Endothelial cell of umbilical vein (primary cell): ENCODE results near the gene MAP3K15. TPM values are rescaled to one million over a fixed set of nuclear protein-coding genes. Genes with fewer than 3 reads are reported as not detected.

Source experiments
- BruUV-seq: library from RNA; stranded (reverse); fragments of 400-500 nt; replicated peaks from 2 replicates; lab custom pipeline; 2021; lab: Mats Ljungman, UMichigan
- CTCF ChIA-PET: fragments of 300-600, 350-600 bp; sonication (Branson Sonifier 250); formaldehyde crosslinking; loops from one replicate; lab custom pipeline; 2021; ENCODE audit warnings: antibody characterized with exemption, inconsistent platforms; lab: Charles Lee
- POLR2A ChIA-PET: fragments of 300-600, 350-600 bp; sonication (Branson Sonifier 250); formaldehyde crosslinking; loops from one replicate; lab custom pipeline; 2021; ENCODE audit warnings: antibody characterized with exemption, inconsistent platforms; lab: Charles Lee
- DNase-seq: peaks from one replicate; pipeline ENCODE4 v3.0.0-alpha.2; 2011; ENCODE audit warnings: low read depth, low spot score
- FAIRE-seq: peaks from 2 replicates; lab custom pipeline; 2011; peaks lifted over from hg19 to GRCh38; lab: Jason Lieb, UNC
- H2AFZ ChIP-seq: 2 replicates; pipeline ENCODE4 v1.6.0; 2012; ENCODE audit warnings: low read depth, low read length, control low read depth, inconsistent platforms
- H3K27ac ChIP-seq: 2 replicates; pipeline ENCODE4 v1.5.1; 2011; ENCODE audit warnings: low read depth, mild to moderate bottlenecking, control low read depth, low read length, moderate library complexity; ENCODE audit not compliant: insufficient read depth
- H3K27me3 ChIP-seq, 2 experiments: 2 replicates each; pipeline versions ENCODE4 v1.6.0 to v1.6.1; 2011; ENCODE audit warnings: low read length in 2 of 2, mixed read lengths in 1 of 2; ENCODE audit not compliant: control insufficient read depth in 2 of 2, insufficient read depth in 2 of 2
- H3K36me3 ChIP-seq, 2 experiments: 2 replicates in 1 of 2; 3 replicates in 1 of 2; pipeline ENCODE4 v1.5.1; 2011; ENCODE audit warnings: low read length in 2 of 2, mild to moderate bottlenecking in 1 of 2, moderate library complexity in 1 of 2; ENCODE audit not compliant: control insufficient read depth in 2 of 2, insufficient read depth in 2 of 2; ENCODE audit errors: extremely low read depth in 1 of 2
- H3K4me1 ChIP-seq: 3 replicates; pipeline ENCODE4 v1.5.1; 2011; ENCODE audit warnings: mild to moderate bottlenecking, low read length; ENCODE audit not compliant: control insufficient read depth, insufficient read depth; ENCODE audit errors: extremely low read depth
- H3K4me2 ChIP-seq: 2 replicates; pipeline ENCODE4 v1.6.1; 2011; ENCODE audit warnings: low read length, control low read depth, mixed read lengths; ENCODE audit not compliant: insufficient read depth
- H3K4me3 ChIP-seq, 3 experiments: fragments of 200-600 bp in 1 of 3; sonication (generic), shearing (Covaris generic) in 1 of 3; replicated peaks in 1 of 3; 2 replicates each; pipeline ENCODE4 v1.5.1; 2011 to 2016; ENCODE audit warnings: control low read depth in 3 of 3, low read length in 3 of 3, mild to moderate bottlenecking in 2 of 3, inconsistent platforms in 1 of 3, low read depth in 1 of 3, moderate library complexity in 1 of 3; ENCODE audit not compliant: insufficient read depth in 1 of 3
- H3K79me2 ChIP-seq: 2 replicates; pipeline ENCODE4 v1.6.0; 2012; ENCODE audit warnings: low read length, inconsistent platforms; ENCODE audit not compliant: control insufficient read depth, insufficient read depth
- H3K9ac ChIP-seq: replicated peaks from 2 replicates; pipeline ENCODE3; 2011; ENCODE audit warnings: low read length, control low read depth; ENCODE audit not compliant: insufficient read depth; ENCODE audit errors: extremely low read depth
- H3K9me1 ChIP-seq: replicated peaks from 3 replicates; pipeline ENCODE4 v1.6.0; 2011; ENCODE audit warnings: mild to moderate bottlenecking, low read length; ENCODE audit not compliant: control insufficient read depth, insufficient read depth; ENCODE audit errors: extremely low read depth
- H3K9me3 ChIP-seq: replicated peaks from 2 replicates; pipeline ENCODE4 v1.5.1; 2012; ENCODE audit warnings: low read length, inconsistent platforms; ENCODE audit not compliant: control insufficient read depth, insufficient read depth
- H4K20me1 ChIP-seq: replicated peaks from 2 replicates; pipeline ENCODE3; 2011; ENCODE audit warnings: mild to moderate bottlenecking, low read length; ENCODE audit not compliant: control insufficient read depth, insufficient read depth; ENCODE audit errors: extremely low read depth
- EZH2 ChIP-seq: IDR thresholded peaks from 2 replicates; pipeline ENCODE4 v1.6.1; 2012; ENCODE audit warnings: borderline replicate concordance, low read depth, mild to moderate bottlenecking, moderate library complexity, low read length, inconsistent platforms; ENCODE audit not compliant: severe bottlenecking
- FOS ChIP-seq: IDR thresholded peaks from 2 replicates; pipeline ENCODE4 v1.6.1; 2011; ENCODE audit warnings: mild to moderate bottlenecking, low read length, moderate library complexity, borderline replicate concordance; ENCODE audit not compliant: insufficient read depth
- GATA2 ChIP-seq: IDR thresholded peaks from 2 replicates; pipeline ENCODE4 v1.7.0; 2011; ENCODE audit warnings: low read depth, mild to moderate bottlenecking, moderate library complexity, mixed read lengths, low read length; ENCODE audit not compliant: insufficient read length, insufficient read depth
- JUN ChIP-seq: IDR thresholded peaks from 2 replicates; pipeline ENCODE4 v1.6.1; 2011; ENCODE audit warnings: borderline replicate concordance, low read depth; ENCODE audit not compliant: insufficient read length, insufficient read depth
- MAX ChIP-seq: IDR thresholded peaks from 2 replicates; pipeline ENCODE4 v1.6.1; 2011; ENCODE audit not compliant: insufficient read depth, insufficient read length
- POLR2A ChIP-seq: IDR thresholded peaks from 2 replicates; pipeline ENCODE4 v1.6.1; 2012; ENCODE audit warnings: low read depth, mild to moderate bottlenecking, control low read depth, low read length
- POLR2AphosphoS5 ChIP-seq: IDR thresholded peaks from 2 replicates; pipeline ENCODE4 v1.6.1; 2012; ENCODE audit warnings: low read depth, mild to moderate bottlenecking, control low read depth, low read length, moderate library complexity; ENCODE audit not compliant: insufficient read depth
- dilution Hi-C: fragments of 300-500 bp; cut with MboI; formaldehyde crosslinking; loops from one replicate; pipeline ENCODE4 v1.15.0; 2019; ENCODE audit warnings: low sequenced_read_pairs; ENCODE audit not compliant: extremely low pct_ligation_motif_present
- intact Hi-C: fragments of 100-400 bp; cut with micrococcal nuclease; formaldehyde crosslinking; loops from one replicate; pipeline ENCODE4 v1.10.0; 2022
- polyA plus RNA-seq, 4 experiments: library from polyadenylated mRNA; depleted of rRNA in 3 of 4; stranded (reverse) in 3 of 4; unstranded in 1 of 4; fragments of >200 nt; gene quantifications; 2 replicates each; pipeline versions ENCODE4 v1.2.1 to v1.2.3, GENCODE V29; 2011 to 2012; ENCODE audit warnings: missing spikeins in 1 of 4
- total RNA-seq: library from RNA; stranded (reverse); gene quantifications from 2 replicates; pipeline ENCODE4 v1.2.3, GENCODE V29; 2021
- TF ChIP-seq, protein P1 (sequence below), 2 donors: IDR thresholded peaks; 1 replicate in 1 of 2; 2 replicates in 1 of 2; pipeline ENCODE4 v1.5.1; 2011; ENCODE audit warnings: low read length in 2 of 2, mild to moderate bottlenecking in 2 of 2, moderate library complexity in 2 of 2, control low read depth in 1 of 2, inconsistent platforms in 1 of 2, low read depth in 1 of 2; ENCODE audit not compliant: insufficient read depth in 1 of 2; ENCODE audit errors: extremely low read depth in 1 of 2

Gene MAP3K15
- total and polyA plus RNA-seq, 2 donors (not counting 3 experiments of a cell fraction or from before 2014, with no cell fraction given): 0.01 to 0.09 TPM

GRCh38 chrX:19343085-19343534 is 172.2 kb downstream of the MAP3K15 start:
- Histone ChIP-seq H3K27ac (no peak overlapping the region), H3K9me1 (no peaks in the 10 kb centered on the region), H3K36me3 (no peaks in the 10 kb centered on the region), H4K20me1 (no peaks in the 10 kb centered on the region), H3K4me2 (peak overlapping the region; percentile 85), H3K9me3 (no peaks in the 10 kb centered on the region), H3K9ac (peak overlapping the region; percentile 51), H2AFZ (peak overlapping the region; percentile 94), H3K4me3 (peak overlapping the region in 2 of 3 experiments; percentile 50 to 90), H3K27me3 (no peaks in the 10 kb centered on the region), H3K4me1 (peaks cover 11% of the 10 kb centered on the region), H3K79me2 (peaks cover 34% of the 10 kb centered on the region)
- ChIA-PET POLR2A (no interaction called here), CTCF (no interaction called here)
- DNase-seq (no peak), FAIRE-seq (no peak)
- BruUV-seq: no TSS peak
- intact Hi-C loops: loop anchor here (2.0 to 5.0 kb wide), 2 partner anchors 361 to 1606 kb away; partner anchors contain the start of genes PHKA2 and SCML1
- TF ChIP-seq FOS (no peak), JUN (no peak), POLR2A (no peak), POLR2AphosphoS5 (no peak), EZH2 (no peak), GATA2 (no peak), MAX (no peak)
- TF ChIP-seq, protein P1, sequence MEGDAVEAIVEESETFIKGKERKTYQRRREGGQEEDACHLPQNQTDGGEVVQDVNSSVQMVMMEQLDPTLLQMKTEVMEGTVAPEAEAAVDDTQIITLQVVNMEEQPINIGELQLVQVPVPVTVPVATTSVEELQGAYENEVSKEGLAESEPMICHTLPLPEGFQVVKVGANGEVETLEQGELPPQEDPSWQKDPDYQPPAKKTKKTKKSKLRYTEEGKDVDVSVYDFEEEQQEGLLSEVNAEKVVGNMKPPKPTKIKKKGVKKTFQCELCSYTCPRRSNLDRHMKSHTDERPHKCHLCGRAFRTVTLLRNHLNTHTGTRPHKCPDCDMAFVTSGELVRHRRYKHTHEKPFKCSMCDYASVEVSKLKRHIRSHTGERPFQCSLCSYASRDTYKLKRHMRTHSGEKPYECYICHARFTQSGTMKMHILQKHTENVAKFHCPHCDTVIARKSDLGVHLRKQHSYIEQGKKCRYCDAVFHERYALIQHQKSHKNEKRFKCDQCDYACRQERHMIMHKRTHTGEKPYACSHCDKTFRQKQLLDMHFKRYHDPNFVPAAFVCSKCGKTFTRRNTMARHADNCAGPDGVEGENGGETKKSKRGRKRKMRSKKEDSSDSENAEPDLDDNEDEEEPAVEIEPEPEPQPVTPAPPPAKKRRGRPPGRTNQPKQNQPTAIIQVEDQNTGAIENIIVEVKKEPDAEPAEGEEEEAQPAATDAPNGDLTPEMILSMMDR (IDR thresholded peaks at IDR 0.05; ENCODE audit: extremely low read depth in 1 of 2, insufficient read depth in 1 of 2, low read depth in 1 of 2, low read length in 2 of 2): no peak
- dilution Hi-C loops: loop anchor here (25.0 kb wide), 1 partner anchor 931 kb away; no protein-coding TSS in a partner anchor
